Measurements from ENCODE around the gene RAG1.

The RAG1 gene

GRCh38 chr11:36620246-36620645 lies 52.4 kb downstream of the RAG1 start:
- H3K27me3 Mint-ChIP-seq, result peaks cover 35% of the 10 kb centered on the region
- H3K36me3 Mint-ChIP-seq (ENCODE audit: insufficient read depth), result peaks cover 3% of the 10 kb centered on the region
- ATAC-seq (replicated peaks; ENCODE audit: extremely low read depth, poor library complexity, severe bottlenecking) (no peak), DNase-seq (ENCODE audit: low spot score in 2 of 2) (no peak)
- peaks cover 6% of the 10 kb centered on the region for H3K4me1 Mint-ChIP-seq
- H3K9me3 Mint-ChIP-seq, result no peaks in the 10 kb centered on the region
- H3K4me3 Mint-ChIP-seq, result no peak overlapping the region
- no peak overlapping the region for H3K27ac Mint-ChIP-seq (ENCODE audit: low read depth)

- DNase-seq (ENCODE audit: low spot score in 2 of 2) (no peak), ATAC-seq (replicated peaks; ENCODE audit: extremely low read depth, poor library complexity, severe bottlenecking) (no peak)
- no peak overlapping the region for H3K4me3 Mint-ChIP-seq
- peaks cover 59% of the 10 kb centered on the region for H3K27me3 Mint-ChIP-seq
- H3K9me3 Mint-ChIP-seq, result no peaks in the 10 kb centered on the region
- no peak overlapping the region for H3K27ac Mint-ChIP-seq (ENCODE audit: low read depth)
- peaks cover 3% of the 10 kb centered on the region for H3K36me3 Mint-ChIP-seq (ENCODE audit: insufficient read depth)
- H3K4me1 Mint-ChIP-seq, result peaks cover 6% of the 10 kb centered on the region
Measured at GRCh38 chr11:36622431-36623136, 54.8 kb downstream of the RAG1 start.

- H3K9me3 Mint-ChIP-seq, result no peaks in the 10 kb centered on the region
- H3K27ac Mint-ChIP-seq (ENCODE audit: low read depth), result no peak overlapping the region
- H3K36me3 Mint-ChIP-seq (ENCODE audit: insufficient read depth), result peaks cover 3% of the 10 kb centered on the region
- H3K27me3 Mint-ChIP-seq, result peaks cover 60% of the 10 kb centered on the region
- peaks cover 6% of the 10 kb centered on the region for H3K4me1 Mint-ChIP-seq
- ATAC-seq (replicated peaks; ENCODE audit: extremely low read depth, poor library complexity, severe bottlenecking), result no peak
- no peak for DNase-seq (ENCODE audit: low spot score in 2 of 2)
- no peak overlapping the region for H3K4me3 Mint-ChIP-seq
Measured at GRCh38 chr11:36623494-36623893, 55.7 kb downstream of the RAG1 start.

GRCh38 chr11:36627006-36627405 lies 59.2 kb downstream of the RAG1 start:
- no peak overlapping the region for H3K27ac Mint-ChIP-seq (ENCODE audit: low read depth)
- H3K4me1 Mint-ChIP-seq, result no peaks in the 10 kb centered on the region
- peaks cover 3% of the 10 kb centered on the region for H3K36me3 Mint-ChIP-seq (ENCODE audit: insufficient read depth)
- H3K4me3 Mint-ChIP-seq, result no peak overlapping the region
- H3K27me3 Mint-ChIP-seq, result peaks cover 68% of the 10 kb centered on the region
- no peak for ATAC-seq (replicated peaks; ENCODE audit: extremely low read depth, poor library complexity, severe bottlenecking)
- no peaks in the 10 kb centered on the region for H3K9me3 Mint-ChIP-seq
- DNase-seq (ENCODE audit: low spot score in 2 of 2), result no peak

- DNase-seq (ENCODE audit: low spot score in 2 of 2), result no peak
- no peaks in the 10 kb centered on the region for H3K9me3 Mint-ChIP-seq
- no peak overlapping the region for H3K4me3 Mint-ChIP-seq
- no peak overlapping the region for H3K27ac Mint-ChIP-seq (ENCODE audit: low read depth)
- no peak for ATAC-seq (replicated peaks; ENCODE audit: extremely low read depth, poor library complexity, severe bottlenecking)
- H3K27me3 Mint-ChIP-seq, result peaks cover 72% of the 10 kb centered on the region
- no peaks in the 10 kb centered on the region for H3K4me1 Mint-ChIP-seq
- H3K36me3 Mint-ChIP-seq (ENCODE audit: insufficient read depth), result peaks cover 3% of the 10 kb centered on the region
Measured at GRCh38 chr11:36627471-36627870, 59.7 kb downstream of the RAG1 start.

- H3K27ac Mint-ChIP-seq (ENCODE audit: low read depth), result no peak overlapping the region
Measured at GRCh38 chr11:36628141-36628540, 60.3 kb downstream of the RAG1 start.

GRCh38 chr11:36628765-36629244 lies 61.0 kb downstream of the RAG1 start:
- Mint-ChIP-seq H3K4me3 (no peak overlapping the region), H3K27me3 (peaks cover 81% of the 10 kb centered on the region), H3K9me3 (no peaks in the 10 kb centered on the region), H3K36me3 (ENCODE audit: insufficient read depth) (peaks cover 3% of the 10 kb centered on the region), H3K4me1 (no peaks in the 10 kb centered on the region), H3K27ac (ENCODE audit: low read depth) (no peak overlapping the region)
- no peak for DNase-seq (ENCODE audit: low spot score in 2 of 2)
- no peak for ATAC-seq (replicated peaks; ENCODE audit: extremely low read depth, poor library complexity, severe bottlenecking)

More at GRCh38 chr11:36628141-36628540, 60.3 kb downstream of the RAG1 start:
- peaks cover 76% of the 10 kb centered on the region for H3K27me3 Mint-ChIP-seq
- H3K4me1 Mint-ChIP-seq, result no peaks in the 10 kb centered on the region
- H3K4me3 Mint-ChIP-seq, result no peak overlapping the region
- no peak for ATAC-seq (replicated peaks; ENCODE audit: extremely low read depth, poor library complexity, severe bottlenecking)
- H3K36me3 Mint-ChIP-seq (ENCODE audit: insufficient read depth), result peaks cover 3% of the 10 kb centered on the region
- no peaks in the 10 kb centered on the region for H3K9me3 Mint-ChIP-seq
- no peak for DNase-seq (ENCODE audit: low spot score in 2 of 2)

Data from central memory CD8-positive, alpha-beta T cell (primary cell).